ENCODE results near the gene PRM1.
A peak's percentile ranks its signal among the peaks of the same experiment; 100 is the strongest.
"Not testable (repeated sequence)": the region's sequence is repeated elsewhere in the genome, so short reads cannot be mapped to it uniquely, and the experiment has no call there.

The PRM1 gene

GRCh38 chr16:11313493-11314308 lies 32.6 kb upstream of the PRM1 start:
- DNase-seq: no peak

GRCh38 chr16:11312718-11313492 lies 31.8 kb upstream of the PRM1 start:
- DNase-seq: peak; percentile 5

- DNase-seq: no peak
Measured at GRCh38 chr16:11310997-11311561, 29.9 kb upstream of the PRM1 start.

GRCh38 chr16:11310634-11310977 lies 29.5 kb upstream of the PRM1 start:
- DNase-seq: no peak

- DNase-seq: no peak
Measured at GRCh38 chr16:11309895-11310633, 28.9 kb upstream of the PRM1 start.

- no peak for DNase-seq
Measured at GRCh38 chr16:11308493-11309283, 27.6 kb upstream of the PRM1 start.

GRCh38 chr16:11307639-11308492 lies 26.7 kb upstream of the PRM1 start:
- DNase-seq: no peak

GRCh38 chr16:11306997-11307638 lies 26.0 kb upstream of the PRM1 start:
- no peak for DNase-seq

- DNase-seq: no peak
Measured at GRCh38 chr16:11306381-11306780, 25.3 kb upstream of the PRM1 start.

- DNase-seq: peak; percentile 85
Measured at GRCh38 chr16:11303405-11304138, 22.4 kb upstream of the PRM1 start.

- DNase-seq: peak; percentile 90
Measured at GRCh38 chr16:11302977-11303376, 21.8 kb upstream of the PRM1 start.

GRCh38 chr16:11301645-11302501 lies 20.7 kb upstream of the PRM1 start:
- DNase-seq: no peak

- no peak for DNase-seq
Measured at GRCh38 chr16:11300560-11300892, 19.4 kb upstream of the PRM1 start.

- no peak for DNase-seq
Measured at GRCh38 chr16:11299865-11300559, 18.9 kb upstream of the PRM1 start.

GRCh38 chr16:11298950-11299547 lies 17.9 kb upstream of the PRM1 start:
- not testable (repeated sequence) for DNase-seq

- DNase-seq: no peak
Measured at GRCh38 chr16:11298143-11298900, 17.2 kb upstream of the PRM1 start.

- peak; percentile 72 for DNase-seq
Measured at GRCh38 chr16:11297492-11298142, 16.5 kb upstream of the PRM1 start.

Data from NCI-H1105 treated with DMSO at 0.1 percent for 48 hours (cell line).